Right renal pelvis (tissue), 4 donors: Measurements from ENCODE around the gene TARS1. TPM values are rescaled to one million over a fixed set of nuclear protein-coding genes. Genes with fewer than 3 reads are reported as not detected.
A peak's percentile ranks its signal among the peaks of the same experiment; 100 is the strongest.

ENCODE experiments used
- DNase-seq, 4 donors: peaks; one replicate each; pipeline ENCODE4 v3.0.0-alpha.2; 2013; ENCODE audit warnings: low read depth in 4 of 4, low spot score in 3 of 4, missing footprints in 1 of 4
- polyA plus RNA-seq, 4 donors: library from polyadenylated mRNA; unstranded; fragments of 120-200 nt; gene quantifications; one replicate each; pipeline ENCODE4 v1.2.1, GENCODE V29; 2013; ENCODE audit not compliant: insufficient read length in 4 of 4

The TARS1 gene
- 100 to 1,000 TPM; 120 to 136 (median 124) TPM for polyA plus RNA-seq

DNA sequence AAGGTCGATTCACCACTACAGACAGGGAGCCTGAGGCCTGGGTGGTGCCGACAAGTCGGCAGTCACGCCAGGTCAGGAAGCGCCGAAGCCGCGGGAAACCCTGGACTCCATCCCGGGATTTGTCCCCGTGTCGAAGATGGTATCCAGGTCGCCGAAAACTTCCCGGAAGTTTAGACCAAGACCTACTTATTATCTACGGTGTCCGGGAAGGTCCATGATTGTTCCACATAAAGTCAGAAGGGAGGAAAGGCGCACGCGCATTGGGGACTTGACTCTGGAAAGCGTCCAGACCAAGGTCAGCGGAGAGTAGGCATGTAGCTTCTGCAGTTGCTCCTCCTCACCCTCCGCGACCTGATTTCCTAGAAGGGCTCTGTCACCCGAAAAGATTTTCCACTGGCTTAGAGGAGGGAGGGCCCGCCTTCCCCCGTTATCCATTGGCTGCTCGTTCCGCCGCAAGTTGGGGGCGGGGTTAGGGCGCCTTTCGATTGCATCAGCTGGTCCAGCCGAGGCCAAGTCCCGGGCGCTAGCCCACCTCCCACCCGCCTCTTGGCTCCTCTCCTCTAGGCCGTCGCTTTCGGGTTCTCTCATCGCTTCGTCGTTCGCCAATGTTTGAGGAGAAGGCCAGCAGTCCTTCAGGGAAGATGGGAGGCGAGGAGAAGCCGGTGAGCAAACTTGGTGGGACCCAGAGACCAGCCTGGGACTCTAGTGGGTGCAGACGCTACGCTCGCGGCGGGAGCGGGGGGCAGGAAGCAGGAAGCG is at the start of gene TARS1:
TSS of gene TARS1 (plus strand) at position 484 of the 759 bp plus-strand sequence. CDS start at position 606, 122 bp downstream.
- peak; percentile 100 for DNase-seq

DNA sequence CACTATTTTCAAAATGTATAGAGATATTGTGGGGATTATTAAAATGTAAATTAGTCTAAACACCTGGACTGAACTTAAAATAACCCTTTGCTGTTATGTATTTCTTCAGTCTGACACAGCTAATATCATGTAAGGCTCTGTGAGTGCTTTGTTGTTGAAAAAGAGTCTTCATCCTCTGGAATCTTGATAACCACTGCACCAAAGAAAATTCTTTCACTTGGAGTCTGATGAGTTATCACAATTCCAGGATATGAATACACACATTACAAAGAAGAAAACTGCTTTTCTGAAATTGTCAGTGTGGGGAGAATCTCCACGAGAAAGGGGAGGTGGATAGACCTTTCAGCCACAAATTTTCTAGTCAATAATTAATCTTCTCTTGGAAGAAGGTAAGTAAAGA is 42.3 kb upstream of the TARS1 start:
- DNase-seq, result no peak

DNA sequence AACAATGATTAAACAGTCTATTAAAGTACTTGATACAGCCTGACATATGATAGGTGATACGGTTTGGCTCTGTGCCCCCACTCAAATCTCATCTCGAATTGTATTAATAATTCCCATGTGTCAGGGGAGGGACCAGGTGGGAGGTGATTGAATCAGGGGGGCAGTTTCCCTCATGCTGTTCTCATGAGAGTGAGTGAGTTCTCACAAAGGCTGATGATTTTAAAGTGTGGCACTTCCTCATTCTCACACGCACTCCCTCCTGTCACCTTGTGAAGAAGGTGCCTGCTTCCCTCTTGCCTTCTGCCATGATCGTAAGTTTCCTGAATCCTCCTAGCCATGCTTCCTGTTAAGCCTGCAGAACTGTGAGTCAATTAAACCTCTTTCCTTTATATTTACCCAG is 40.1 kb upstream of the TARS1 start:
- no peak for DNase-seq

DNA sequence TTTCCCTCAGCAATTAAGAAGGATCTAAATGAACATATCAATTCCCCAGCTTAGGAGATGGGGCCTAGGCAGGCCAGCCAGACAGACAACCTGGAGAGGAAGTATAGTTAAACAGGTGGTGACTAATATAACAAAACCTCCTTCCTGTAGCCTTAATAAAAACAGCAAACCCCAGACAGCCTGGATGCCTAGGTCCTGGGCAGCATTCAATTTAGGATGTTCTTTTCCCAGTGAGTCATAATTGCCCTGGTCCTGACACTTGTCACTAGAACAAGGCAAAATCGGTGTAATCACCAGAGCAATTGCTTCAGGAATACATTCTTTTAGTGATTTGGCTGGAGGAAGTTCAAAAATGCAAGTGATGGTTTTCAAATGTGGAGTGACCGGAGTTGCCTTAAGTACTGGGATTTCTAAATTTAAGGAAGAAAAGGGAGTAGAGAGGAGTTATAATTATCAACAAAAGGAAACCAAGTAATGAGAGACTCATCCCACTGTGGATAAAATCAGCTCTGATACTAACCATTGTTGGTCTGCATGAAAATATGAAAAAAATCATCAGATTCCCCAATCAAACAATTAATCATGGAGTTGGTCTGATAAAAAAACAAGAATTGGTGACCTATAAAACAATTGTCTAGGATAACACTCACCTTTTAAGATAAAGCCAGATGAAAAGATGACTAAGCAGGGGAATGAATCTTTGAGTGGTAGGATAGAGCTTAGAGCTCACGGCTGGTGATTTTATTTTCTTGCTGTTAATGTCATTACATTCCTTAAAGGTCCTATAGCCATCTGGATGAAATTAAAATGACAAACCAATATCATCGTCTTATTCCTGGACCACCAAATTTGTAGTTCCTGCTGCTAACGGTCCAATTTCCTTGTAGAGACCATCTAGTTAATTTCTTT is 39.0 kb upstream of the TARS1 start:
- no peak for DNase-seq

DNA sequence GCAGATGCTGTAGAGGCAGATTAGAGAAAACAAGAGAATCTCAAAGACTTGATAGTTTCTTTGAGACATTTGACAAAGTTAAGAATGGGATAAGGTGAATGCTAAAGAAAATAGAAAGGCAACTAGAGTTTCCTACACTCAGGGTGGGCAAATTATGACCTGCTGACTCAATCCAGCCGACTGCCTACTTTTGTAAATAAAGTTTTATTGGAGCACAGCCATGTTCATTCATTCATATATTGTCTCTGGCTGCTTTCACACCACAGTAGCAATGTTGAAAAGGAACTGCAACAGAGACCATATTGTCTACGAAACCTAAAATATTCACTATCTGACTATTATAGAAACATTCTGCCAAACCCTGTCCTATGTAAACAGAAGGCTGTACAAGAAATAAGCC is 37.6 kb upstream of the TARS1 start:
- DNase-seq, result no peak

DNA sequence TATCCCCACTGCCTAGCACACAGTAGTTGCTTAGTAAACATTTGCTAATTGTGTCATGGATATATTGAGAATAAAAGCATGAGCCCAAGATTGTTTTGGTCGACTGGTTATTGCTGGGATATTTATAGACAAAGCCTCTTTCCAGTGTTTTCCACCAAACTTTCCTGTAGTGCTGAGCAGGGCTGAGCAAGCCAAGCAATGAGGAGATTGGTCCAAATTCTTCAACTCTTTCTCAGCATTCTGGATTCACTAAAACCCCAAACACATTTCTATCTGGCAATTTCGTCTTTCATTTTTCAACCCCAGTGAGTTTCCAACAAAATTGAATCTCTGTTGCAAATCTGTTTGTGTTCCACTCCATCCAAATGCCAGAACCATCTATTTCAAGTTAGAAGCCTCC is 31.9 kb upstream of the TARS1 start:
- DNase-seq, result no peak

DNA sequence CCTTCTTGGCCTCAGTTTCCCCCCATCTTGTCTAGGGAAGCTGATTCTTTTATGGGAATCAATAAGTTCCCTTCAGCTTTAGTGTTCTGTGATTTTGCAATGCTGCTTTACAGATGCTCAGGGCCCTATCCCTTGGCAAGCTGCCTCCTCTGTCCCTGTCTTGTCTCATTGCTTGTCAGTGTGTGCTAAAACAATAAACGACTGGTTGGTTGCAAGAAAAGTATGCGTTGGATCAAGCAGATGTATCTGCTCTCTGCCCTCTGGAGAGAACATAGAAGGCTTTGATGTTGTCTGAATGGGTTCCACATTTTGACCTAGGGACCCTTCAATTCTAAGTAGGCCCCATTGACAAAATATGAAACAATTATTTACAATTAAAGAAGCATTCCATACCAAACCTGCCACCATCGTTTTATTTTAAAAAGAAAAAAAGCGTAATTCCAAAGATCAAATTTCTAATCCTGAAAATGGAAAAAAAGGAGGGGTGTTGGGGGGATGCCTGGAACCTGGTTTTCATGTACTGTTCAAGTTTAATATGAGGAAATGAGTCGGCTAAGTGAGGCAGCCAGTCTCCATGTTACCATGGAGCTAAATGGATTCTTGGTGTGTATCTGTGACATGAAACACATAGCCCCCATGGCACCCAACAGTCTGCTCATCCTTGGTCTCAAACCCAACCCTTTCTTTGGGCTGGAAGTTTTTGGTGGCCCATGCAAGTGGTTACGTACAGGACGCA is 31.2 kb upstream of the TARS1 start:
- DNase-seq, result no peak

DNA sequence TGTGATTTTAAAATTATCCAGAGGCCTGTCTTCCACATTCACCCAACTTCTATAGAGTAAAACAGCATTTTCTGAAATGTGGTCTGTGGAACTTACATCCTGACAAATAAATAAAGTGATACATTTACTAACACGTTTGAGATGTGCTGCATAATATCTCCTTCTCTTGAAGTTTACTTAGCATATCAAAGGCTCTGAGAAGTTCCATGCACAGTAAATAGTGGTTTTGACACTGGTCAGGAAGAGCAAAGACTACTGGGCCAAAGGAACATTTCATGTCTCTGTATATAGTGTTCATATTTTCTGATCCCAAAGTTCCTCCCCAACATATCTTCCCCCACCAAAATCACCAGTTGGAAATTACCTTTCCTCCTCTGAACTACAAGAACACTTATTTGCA is 30.5 kb upstream of the TARS1 start:
- DNase-seq, result no peak

DNA sequence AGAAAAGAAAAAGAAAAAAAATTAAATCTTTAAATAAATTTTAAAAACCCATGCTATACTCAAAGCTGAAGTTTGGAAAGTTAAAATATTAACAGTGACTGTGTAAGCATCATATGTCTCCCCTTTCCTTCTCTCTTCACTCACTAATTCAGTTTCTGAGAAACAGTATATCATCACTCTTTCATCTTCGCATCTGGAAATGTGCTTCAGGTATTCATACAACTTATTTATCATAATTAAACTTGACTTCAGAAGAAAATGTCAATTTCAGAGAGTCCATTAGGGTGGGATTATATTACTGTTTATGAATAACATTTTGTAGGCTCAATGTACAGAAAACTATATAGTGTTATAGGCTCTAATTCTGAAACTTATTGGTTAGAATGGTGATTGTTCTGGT is 29.3 kb upstream of the TARS1 start:
- no peak for DNase-seq

DNA sequence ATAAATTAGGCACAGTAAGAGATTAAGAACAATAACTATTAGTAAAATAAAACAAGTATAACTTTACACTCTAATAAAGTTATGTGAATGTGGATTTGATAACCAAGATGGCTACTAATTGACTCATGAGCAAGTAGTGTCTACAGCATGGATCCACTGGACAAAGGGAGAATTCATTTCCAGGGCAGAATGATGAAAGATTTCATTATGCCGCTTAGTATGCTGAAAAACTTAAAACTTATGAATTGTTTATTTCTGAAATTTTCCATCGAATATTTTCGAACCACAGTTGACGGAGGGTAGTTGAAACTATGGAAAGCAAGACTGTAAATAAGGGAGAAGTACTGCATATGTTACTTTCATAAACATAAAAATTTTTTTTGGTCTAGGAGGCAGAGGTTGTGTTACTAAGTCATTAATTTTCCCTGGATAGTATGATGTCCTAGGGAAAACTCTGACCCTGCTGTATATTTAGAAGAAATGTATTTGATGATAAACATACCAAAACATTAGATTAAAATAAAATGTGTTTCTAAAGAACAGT is 24.9 kb upstream of the TARS1 start:
- DNase-seq, result peak in 2 of 4 donors; percentile 5 to 13

DNA sequence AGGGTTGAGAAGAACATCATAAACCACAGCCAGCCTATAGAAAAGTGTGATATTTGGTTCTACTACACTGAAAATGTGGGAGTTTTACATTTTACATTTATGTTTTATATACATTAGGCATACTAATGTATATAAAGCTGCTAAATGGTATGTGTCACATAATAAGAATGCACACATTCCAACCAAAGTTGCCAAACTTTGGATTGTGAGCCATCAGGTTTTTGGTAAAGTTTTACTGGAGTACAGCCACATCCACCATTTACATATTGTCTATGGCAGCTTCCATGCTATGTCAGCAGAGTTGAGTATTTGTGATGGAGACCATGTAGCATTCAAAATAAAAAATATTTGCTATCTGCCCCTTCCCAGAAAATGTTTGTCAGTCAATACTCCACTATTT is 23.1 kb upstream of the TARS1 start:
- DNase-seq, result no peak

DNA sequence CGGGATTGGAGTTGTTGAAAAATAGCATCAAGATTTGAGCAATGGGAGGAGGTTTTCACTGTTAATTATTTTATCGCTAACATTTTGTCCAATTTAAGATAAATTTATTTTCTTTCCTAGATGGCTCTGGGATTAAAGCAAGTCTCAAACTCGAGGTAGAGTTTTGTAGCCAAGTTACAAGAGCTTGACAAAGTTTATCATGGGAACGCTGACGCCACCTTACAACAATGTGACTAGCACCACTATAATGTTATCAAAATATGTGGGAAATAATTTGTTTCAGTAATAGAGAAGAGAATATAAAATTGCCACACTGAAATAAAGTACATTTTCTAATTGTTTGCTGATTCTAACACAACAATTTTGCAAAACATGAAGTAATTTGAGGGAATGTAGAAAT is 19.8 kb upstream of the TARS1 start:
- no peak for DNase-seq

DNA sequence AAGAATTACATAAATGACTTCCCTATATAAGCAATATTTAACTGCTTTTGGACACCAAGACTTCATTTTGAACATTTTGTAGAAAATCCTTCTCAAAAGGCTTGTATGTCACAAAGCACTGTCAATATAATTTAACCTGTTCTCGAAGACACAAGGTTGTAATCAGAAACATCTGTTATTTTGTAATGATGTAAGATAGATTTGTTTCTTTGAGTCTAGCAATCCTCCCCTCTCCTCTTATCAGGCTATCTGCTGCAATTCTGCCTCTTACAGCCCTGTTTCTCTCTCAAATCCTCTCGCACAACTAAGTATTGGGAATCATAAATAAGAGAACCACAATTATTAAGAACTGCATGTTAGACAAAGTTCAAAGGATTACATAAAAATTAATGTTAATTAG is 18.6 kb upstream of the TARS1 start:
- DNase-seq, result no peak

DNA sequence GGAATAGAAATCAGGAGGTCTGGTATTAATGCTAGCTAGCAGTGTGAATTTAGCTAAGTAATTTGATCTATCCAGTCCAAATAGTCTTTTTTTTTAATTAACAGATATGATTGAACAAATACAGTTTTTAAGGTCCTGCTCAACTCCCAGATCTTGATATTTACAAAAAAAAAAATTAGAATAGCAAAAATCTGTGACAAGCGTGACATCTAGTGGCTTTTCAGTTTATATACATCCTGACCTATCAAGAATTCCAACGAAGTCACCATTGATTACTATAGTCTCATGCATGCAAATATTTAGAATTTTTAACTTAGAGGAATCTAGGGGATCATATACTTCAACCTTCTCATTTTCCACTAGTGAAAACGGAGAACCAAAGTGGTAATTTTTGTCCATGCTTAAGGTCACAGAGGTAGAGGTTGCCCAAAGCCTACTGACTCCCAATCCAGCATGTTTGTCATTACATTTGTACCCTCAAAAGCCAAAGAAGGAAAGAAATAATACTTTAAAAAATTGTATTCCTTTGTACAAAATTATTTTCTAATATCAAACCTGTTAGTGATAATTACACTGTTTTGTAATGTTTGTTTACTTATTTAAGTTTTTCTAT is 17.6 kb upstream of the TARS1 start:
- peak in 1 of 4 donors; percentile 16 for DNase-seq

DNA sequence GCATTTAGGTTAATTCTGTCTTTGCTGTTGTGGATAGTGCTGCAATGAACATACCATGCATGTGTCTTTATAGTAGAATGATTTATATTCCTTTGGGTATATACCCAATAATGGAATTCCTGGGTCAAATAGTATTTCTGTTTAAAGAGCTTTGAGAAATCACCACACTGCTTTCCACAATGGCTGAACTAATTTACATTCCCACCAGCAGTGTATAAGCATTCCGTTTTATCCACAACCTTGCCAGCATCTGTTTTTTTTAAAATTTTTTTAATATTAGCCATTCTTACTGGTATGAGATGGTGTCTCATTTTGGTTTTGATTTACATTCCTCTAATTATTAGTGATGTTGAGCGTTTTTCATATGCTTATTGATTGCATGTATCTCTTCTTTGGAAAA is 15.5 kb upstream of the TARS1 start:
- no peak for DNase-seq

DNA sequence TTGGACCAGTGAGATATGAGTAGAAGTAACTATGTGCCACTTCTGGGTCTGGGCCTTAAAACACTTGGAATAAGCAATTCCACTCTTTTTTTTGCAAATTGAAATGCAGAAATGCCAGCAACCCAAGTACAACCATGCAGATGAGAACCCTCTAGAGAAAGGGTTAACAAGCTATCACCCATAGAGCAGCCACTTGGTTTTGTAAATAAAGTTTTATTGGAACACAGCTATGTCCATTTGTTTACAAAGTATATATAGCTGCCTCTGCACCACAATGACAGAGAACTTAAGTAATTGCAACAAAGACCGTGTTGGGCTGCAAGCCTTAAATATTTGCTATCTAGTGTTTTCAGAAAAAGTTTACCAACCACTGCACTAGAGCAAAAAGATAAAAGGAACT is 9.8 kb upstream of the TARS1 start:
- no peak for DNase-seq

DNA sequence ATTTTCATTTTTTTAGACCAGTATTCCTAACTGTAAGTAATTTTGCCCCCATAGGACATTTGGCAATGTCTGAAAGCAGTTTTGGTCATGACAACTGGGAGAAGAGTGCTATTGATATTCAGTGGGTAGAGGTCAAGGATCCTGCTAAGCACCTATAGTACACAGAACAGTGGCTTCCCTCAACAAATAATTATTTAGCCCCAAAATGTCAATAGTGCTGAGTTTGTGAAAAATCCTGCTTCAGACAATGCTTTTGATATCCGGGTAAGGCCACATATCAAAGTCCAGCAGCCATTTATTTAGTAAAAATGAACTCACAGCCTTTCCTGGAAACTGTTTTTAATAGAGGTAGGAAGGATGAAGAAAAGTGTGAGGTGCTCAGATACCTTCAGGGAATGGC is 8.1 kb upstream of the TARS1 start:
- no peak for DNase-seq

DNA sequence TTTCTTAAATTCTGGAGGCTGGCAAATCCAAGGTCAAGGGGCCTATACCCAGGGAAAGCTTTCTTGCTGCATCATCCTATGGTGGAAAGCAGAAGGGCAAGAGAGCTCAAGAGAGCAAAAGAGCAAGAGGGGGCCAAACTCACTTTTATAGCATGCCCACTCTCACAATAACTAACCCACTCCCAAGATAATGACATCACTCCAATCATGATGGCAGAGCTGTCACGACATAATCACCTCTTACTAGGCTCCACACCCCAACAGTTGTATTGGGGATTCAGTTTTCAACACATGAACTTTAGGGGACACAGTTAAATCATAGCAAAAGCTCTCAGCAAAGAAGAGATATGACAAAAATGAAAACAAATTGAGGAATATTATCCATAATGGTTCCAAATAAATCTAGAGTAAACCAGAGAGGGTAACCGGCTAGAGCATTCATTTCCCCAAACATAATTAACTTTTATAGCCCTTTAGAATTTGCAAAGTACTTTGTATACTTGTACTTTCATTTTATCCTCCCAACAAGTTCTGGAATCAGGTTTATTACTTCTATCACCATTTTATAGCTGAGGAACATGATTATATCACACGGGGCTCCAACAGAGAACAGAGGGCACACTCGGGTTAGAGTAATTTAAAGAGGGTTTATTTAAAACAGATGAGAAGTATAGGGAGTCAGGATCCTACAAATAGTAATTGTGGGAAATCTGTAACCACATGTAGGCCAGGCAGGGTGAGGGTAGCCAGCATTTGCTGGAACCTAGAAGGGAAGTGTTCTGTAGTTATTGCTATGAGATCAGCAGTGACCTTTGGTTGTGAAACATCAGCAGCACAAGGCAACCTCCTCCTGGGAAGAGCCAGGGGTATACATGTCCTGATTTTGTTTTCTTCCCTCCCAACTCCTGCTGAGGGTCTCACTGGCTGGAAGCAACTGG is 7.2 kb upstream of the TARS1 start:
- no peak for DNase-seq

DNA sequence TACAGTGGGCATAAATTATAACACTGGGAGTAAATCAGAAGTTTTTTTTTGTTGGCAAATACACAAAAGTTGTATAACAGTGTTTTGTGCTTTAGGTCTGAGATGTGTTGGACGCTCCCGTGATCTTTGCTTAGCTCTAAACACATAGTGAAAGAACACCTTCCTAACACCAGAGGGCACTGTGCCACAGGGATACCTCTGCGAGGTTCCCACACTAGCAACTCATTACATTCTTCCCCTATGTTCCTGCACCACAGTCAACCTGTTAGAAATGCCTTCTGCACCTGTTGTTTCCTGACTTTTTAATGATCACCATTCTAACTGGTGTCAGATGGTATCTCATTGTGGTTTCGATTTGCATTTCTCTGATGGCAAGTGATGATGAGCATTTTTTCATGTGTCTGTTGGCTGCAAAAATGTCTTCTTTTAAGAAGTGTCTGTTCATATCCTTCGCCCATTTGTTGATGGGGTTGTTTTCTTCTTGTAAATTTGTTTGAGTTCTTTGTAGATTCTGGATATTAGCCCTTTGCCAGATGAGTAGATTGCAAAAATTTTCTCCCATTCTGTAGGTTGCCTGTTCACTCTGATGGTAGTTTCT is 4.8 kb upstream of the TARS1 start:
- DNase-seq, result peak; percentile 46 to 62 (median 54)
